ENCODE data around the gene PCGF3. TPM values are rescaled to one million over a fixed set of nuclear protein-coding genes. Genes with fewer than 3 reads are reported as not detected.

PCGF3 gene
- total and polyA plus RNA-seq, 10 of the 15 experiments (the other 5 are each of a cell fraction or from before 2014, with no cell fraction given): 2.2 to 43.8 (median 15.9) TPM

DNA sequence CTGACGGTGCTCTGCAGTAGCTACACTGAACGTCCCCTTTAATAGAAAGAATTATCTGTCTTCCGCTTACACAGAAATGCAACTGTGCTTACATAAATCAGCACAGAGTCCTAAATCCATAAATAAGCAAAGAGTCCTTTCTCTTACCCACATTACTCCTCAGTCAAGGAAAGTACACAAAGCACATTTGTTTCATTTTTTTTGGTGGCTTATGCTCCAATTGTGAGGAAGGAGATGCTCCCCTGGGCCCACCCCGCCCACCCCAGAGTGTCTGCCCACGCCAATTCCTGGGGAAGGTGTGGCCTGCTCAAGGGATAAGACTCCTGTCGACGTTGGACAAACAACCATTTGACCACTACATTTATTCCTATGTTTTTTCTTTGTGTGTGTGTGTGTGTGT, 66.5 kb downstream of the PCGF3 start:
- in situ Hi-C loops (cut with MboI): no loop called here
- Histone ChIP-seq H3K4me3 (no peak overlapping the region), H3K79me2 (ENCODE audit: control insufficient read depth, insufficient read depth, low read length) (peaks cover 29% of the 10 kb centered on the region), H2AFZ (ENCODE audit: control insufficient read depth, low read depth, low read length) (no peak overlapping the region), H3K36me3 (ENCODE audit: control insufficient read depth in 2 of 2, insufficient read depth in 2 of 2, low read length in 1 of 2) (peaks cover 14 to 41% of the 10 kb centered on the region in 2 experiments), H3K4me2 (ENCODE audit: control insufficient read depth, insufficient read depth) (no peak overlapping the region), H3K9me3 (replicated peaks; ENCODE audit: control insufficient read depth, insufficient read depth, low read length) (no peaks in the 10 kb centered on the region), H3K27ac (ENCODE audit: control insufficient read depth, insufficient read depth) (no peak overlapping the region), H3K4me1 (ENCODE audit: control insufficient read depth, insufficient read depth, low read length) (no peaks in the 10 kb centered on the region), H3K27me3 (replicated peaks in 1 of 2; ENCODE audit: control insufficient read depth in 2 of 2, insufficient read depth in 2 of 2, low read length in 1 of 2) (no peaks in the 10 kb centered on the region), H3K9ac (ENCODE audit: control insufficient read depth, insufficient read depth, low read length) (no peak overlapping the region), H4K20me1 (ENCODE audit: control insufficient read depth, insufficient read depth) (no peaks in the 10 kb centered on the region)
- DNase-seq (ENCODE audit: low read depth, low spot score) (no peak), ATAC-seq (no peak), FAIRE-seq (no peak)
- ChIA-PET SMC1A (ENCODE audit: uncharacterized antibody, unreplicated experiment) (no interaction called here), RAD21 (ENCODE audit: unreplicated experiment) (no interaction called here), CTCF (no interaction called here), POLR2A (interaction anchor here (1.3 kb wide), 1 partner anchor 8 kb away, joined by 3 read pairs; no protein-coding TSS in a partner anchor)
- 75% methylated on average over 7 of the region's 7 CpGs for WGBS (ENCODE audit: insufficient coverage, insufficient replicate concordance, low lambda C conversion rate, missing lambda C conversion rate)
- BruUV-seq (replicated peaks): no TSS peak
- TF ChIP-seq BMI1 (IDR thresholded peaks at IDR 0.05; ENCODE audit: borderline replicate concordance) (no peak), IRF4 (IDR thresholded peaks at IDR 0.05; ENCODE audit: low read depth, low read length) (no peak), POLR2AphosphoS2 (IDR thresholded peaks at IDR 0.05; ENCODE audit: low read depth, low read length) (no peak), PML (IDR thresholded peaks at IDR 0.05; ENCODE audit: low read length) (no peak), RUNX3 (IDR thresholded peaks at IDR 0.05; ENCODE audit: low read length) (no peak), EZH2 (IDR thresholded peaks at IDR 0.05; ENCODE audit: borderline replicate concordance, control insufficient read depth, low read depth, low read length) (no peak), USF2 (IDR thresholded peaks at IDR 0.05; ENCODE audit: borderline replicate concordance, low read depth, low read length) (no peak), BCL11A (IDR thresholded peaks at IDR 0.05; ENCODE audit: low read depth, low read length) (no peak), WRNIP1 (IDR thresholded peaks at IDR 0.05; ENCODE audit: borderline replicate concordance, low read depth, low read length) (no peak), HCFC1 (IDR thresholded peaks at IDR 0.05; ENCODE audit: low read length) (no peak)
- TF ChIP-seq, protein P1, sequence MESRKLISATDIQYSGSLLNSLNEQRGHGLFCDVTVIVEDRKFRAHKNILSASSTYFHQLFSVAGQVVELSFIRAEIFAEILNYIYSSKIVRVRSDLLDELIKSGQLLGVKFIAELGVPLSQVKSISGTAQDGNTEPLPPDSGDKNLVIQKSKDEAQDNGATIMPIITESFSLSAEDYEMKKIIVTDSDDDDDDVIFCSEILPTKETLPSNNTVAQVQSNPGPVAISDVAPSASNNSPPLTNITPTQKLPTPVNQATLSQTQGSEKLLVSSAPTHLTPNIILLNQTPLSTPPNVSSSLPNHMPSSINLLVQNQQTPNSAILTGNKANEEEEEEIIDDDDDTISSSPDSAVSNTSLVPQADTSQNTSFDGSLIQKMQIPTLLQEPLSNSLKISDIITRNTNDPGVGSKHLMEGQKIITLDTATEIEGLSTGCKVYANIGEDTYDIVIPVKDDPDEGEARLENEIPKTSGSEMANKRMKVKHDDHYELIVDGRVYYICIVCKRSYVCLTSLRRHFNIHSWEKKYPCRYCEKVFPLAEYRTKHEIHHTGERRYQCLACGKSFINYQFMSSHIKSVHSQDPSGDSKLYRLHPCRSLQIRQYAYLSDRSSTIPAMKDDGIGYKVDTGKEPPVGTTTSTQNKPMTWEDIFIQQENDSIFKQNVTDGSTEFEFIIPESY (IDR thresholded peaks at IDR 0.05): no peak
- TF ChIP-seq, protein P2, sequence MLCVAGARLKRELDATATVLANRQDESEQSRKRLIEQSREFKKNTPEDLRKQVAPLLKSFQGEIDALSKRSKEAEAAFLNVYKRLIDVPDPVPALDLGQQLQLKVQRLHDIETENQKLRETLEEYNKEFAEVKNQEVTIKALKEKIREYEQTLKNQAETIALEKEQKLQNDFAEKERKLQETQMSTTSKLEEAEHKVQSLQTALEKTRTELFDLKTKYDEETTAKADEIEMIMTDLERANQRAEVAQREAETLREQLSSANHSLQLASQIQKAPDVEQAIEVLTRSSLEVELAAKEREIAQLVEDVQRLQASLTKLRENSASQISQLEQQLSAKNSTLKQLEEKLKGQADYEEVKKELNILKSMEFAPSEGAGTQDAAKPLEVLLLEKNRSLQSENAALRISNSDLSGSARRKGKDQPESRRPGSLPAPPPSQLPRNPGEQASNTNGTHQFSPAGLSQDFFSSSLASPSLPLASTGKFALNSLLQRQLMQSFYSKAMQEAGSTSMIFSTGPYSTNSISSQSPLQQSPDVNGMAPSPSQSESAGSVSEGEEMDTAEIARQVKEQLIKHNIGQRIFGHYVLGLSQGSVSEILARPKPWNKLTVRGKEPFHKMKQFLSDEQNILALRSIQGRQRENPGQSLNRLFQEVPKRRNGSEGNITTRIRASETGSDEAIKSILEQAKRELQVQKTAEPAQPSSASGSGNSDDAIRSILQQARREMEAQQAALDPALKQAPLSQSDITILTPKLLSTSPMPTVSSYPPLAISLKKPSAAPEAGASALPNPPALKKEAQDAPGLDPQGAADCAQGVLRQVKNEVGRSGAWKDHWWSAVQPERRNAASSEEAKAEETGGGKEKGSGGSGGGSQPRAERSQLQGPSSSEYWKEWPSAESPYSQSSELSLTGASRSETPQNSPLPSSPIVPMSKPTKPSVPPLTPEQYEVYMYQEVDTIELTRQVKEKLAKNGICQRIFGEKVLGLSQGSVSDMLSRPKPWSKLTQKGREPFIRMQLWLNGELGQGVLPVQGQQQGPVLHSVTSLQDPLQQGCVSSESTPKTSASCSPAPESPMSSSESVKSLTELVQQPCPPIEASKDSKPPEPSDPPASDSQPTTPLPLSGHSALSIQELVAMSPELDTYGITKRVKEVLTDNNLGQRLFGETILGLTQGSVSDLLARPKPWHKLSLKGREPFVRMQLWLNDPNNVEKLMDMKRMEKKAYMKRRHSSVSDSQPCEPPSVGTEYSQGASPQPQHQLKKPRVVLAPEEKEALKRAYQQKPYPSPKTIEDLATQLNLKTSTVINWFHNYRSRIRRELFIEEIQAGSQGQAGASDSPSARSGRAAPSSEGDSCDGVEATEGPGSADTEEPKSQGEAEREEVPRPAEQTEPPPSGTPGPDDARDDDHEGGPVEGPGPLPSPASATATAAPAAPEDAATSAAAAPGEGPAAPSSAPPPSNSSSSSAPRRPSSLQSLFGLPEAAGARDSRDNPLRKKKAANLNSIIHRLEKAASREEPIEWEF (IDR thresholded peaks at IDR 0.05; ENCODE audit: insufficient replicate concordance, low read depth, low read length): no peak
- intact Hi-C loops (cut with micrococcal nuclease; ENCODE audit: unreplicated experiment): no loop called here

All from GM12878 (cell line).